Erythroblast (primary cell): ENCODE results near the gene TRIM6.

Experiments
- GATA1 ChIP-seq: IDR thresholded peaks from 2 replicates; pipeline ENCODE4 v1.6.1; 2011; ENCODE audit warnings: low read depth, mild to moderate bottlenecking, control low read depth, low read length, moderate library complexity
- POLR2A ChIP-seq: IDR thresholded peaks from 2 replicates; pipeline ENCODE4 v1.6.1; 2011; ENCODE audit warnings: mild to moderate bottlenecking, low read length

- TF ChIP-seq POLR2A (no peak), GATA1 (no peak)
These were observed at the start of gene TRIM6 for GRCh38 chr11:5596607-5597201.
